Fibroblast of lung (primary cell): ENCODE data around the gene ZDHHC1.
"Not testable (repeated sequence)": the region's sequence is repeated elsewhere in the genome, so short reads cannot be mapped to it uniquely, and the experiment has no call there.

ENCODE experiments used
- CTCF ChIP-seq, 2 donors: IDR thresholded peaks in 1 of 2; conservative IDR thresholded peaks in 1 of 2; 1 replicate in 1 of 2; 2 replicates in 1 of 2; pipeline ENCODE4 v1.5.1; 2011 to 2012; ENCODE audit warnings: low read length in 2 of 2, control low read depth in 1 of 2, inconsistent platforms in 1 of 2, low read depth in 1 of 2, mild to moderate bottlenecking in 1 of 2
- EZH2 ChIP-seq: IDR thresholded peaks from 2 replicates; pipeline ENCODE4 v1.5.1; 2012; ENCODE audit warnings: low read length, control low read depth, mild to moderate bottlenecking; ENCODE audit errors: missing control alignments

- TF ChIP-seq CTCF (conservative IDR thresholded peaks at IDR 0.05 in 1 of 2, IDR thresholded peaks at IDR 0.05 in 1 of 2; ENCODE audit: low read depth in 1 of 2, low read length in 2 of 2); EZH2: not testable (repeated sequence)
Observed at GRCh38 chr16:67352463-67352862, 63.8 kb downstream of the ZDHHC1 start.
